Mucosa of descending colon (tissue), 3 donors: ENCODE measurements around the gene GRM4. TPM values are rescaled to one million over a fixed set of nuclear protein-coding genes. Genes with fewer than 3 reads are reported as not detected.
A peak's percentile ranks its signal among the peaks of the same experiment; 100 is the strongest.

Source experiments
- ATAC-seq: fragments of 200-7000 bp; cut with Tn5 transposase; one replicate; pipeline ENCODE4 v1.9.1; 2020; ENCODE audit warnings: mild to moderate bottlenecking, moderate library complexity
- DNase-seq, 3 donors: peaks; one replicate each; pipeline ENCODE4 v3.0.0-alpha.2; 2020
- H3K36me3 ChIP-seq: fragments of 200-600 bp; one replicate; pipeline ENCODE4 v1.8.0; 2021; ENCODE audit warnings: low read depth, mild to moderate bottlenecking
- H3K4me1 ChIP-seq: fragments of 200-600 bp; one replicate; pipeline ENCODE4 v1.8.0; 2021; ENCODE audit warnings: low read depth, mild to moderate bottlenecking
- H3K4me3 ChIP-seq: fragments of 200-600 bp; one replicate; pipeline ENCODE4 v1.8.0; 2021; ENCODE audit warnings: mild to moderate bottlenecking
- H3K9me3 ChIP-seq: fragments of 200-600 bp; one replicate; pipeline ENCODE4 v1.8.0; 2021; ENCODE audit warnings: mild to moderate bottlenecking
- intact Hi-C, 2 donors: fragments of 100-400 bp; cut with DNase I in 1 of 2; cut with micrococcal nuclease in 1 of 2; formaldehyde crosslinking; loops; one replicate each; pipeline versions ENCODE4 v1.11.0 to v1.11.1; 2022; cut with DNase I, micrococcal nuclease
- total RNA-seq, 3 donors: library from RNA; stranded (reverse); fragmentation: NEBNext Ultra II Directional in 2 of 3; extraction: Animal tissue kit (Norgen Biotek cat#: 25700) in 2 of 3; gene quantifications; one replicate each; pipeline versions ENCODE4 v1.2.1 to v1.2.4, GENCODE V29; 2021 to 2023
- TF ChIP-seq, protein P1 (sequence below): fragments of 200-600 bp; IDR thresholded peaks from one replicate; pipeline ENCODE4 v1.8.0; 2022; ENCODE audit warnings: antibody characterized with exemption, mild to moderate bottlenecking
- donor health status: DM: no; HTN: no; CAD: no; lungs with moderate emphysema.
- donor health status: DM: no; HTN: no; CAD: no.
- donor health status: DM: no; HTN: yes; CAD: no.

Gene GRM4
- total RNA-seq, 3 donors from 2014 or later = 0.22 to 0.25 TPM; not detected in 1

DNA sequence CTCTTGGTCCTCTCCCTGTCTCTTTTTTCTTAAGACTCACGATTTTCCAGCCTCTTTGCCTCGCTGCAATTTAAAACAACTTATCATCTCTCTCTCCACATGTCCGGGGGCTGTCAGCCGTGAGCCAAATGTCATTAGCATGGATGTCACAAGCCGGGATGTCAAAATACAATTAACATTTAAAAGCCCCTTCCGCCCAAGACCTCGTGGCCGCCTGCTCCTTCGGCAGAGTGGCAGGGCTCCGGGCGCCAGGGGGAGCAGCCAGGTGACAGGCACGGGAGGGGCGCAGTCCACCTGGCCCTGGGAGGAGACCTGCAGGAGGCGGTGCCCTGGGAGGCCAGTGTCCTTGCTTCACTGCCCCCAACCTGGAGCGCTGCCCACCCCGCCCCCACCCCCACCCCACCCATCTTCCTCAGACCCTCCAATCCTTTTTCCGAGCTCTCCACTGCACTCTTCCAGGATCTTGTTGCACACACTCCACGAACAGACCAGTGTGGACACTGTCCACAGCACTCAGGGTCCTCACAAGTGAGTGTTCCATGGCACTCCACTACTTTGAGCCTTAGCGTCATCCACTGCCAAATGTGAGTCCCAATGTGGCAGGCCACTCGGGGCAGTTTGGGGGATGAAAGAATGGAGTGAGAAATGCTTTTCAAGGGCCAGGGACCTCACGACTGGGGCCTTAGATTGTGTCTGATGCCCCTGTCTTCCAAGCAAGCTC is 5.6 kb upstream of the GRM4 start:
- Histone ChIP-seq H3K4me3 (no peak overlapping the region), H3K9me3 (no peaks in the 10 kb centered on the region), H3K36me3 (no peaks in the 10 kb centered on the region), H3K4me1 (peaks cover 8% of the 10 kb centered on the region)
- TF ChIP-seq, protein P1, sequence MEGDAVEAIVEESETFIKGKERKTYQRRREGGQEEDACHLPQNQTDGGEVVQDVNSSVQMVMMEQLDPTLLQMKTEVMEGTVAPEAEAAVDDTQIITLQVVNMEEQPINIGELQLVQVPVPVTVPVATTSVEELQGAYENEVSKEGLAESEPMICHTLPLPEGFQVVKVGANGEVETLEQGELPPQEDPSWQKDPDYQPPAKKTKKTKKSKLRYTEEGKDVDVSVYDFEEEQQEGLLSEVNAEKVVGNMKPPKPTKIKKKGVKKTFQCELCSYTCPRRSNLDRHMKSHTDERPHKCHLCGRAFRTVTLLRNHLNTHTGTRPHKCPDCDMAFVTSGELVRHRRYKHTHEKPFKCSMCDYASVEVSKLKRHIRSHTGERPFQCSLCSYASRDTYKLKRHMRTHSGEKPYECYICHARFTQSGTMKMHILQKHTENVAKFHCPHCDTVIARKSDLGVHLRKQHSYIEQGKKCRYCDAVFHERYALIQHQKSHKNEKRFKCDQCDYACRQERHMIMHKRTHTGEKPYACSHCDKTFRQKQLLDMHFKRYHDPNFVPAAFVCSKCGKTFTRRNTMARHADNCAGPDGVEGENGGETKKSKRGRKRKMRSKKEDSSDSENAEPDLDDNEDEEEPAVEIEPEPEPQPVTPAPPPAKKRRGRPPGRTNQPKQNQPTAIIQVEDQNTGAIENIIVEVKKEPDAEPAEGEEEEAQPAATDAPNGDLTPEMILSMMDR = no peak
- no peak for DNase-seq
- ATAC-seq = no peak
- intact Hi-C loops = loop anchor here (5.0 to 10.0 kb wide), 3 partner anchors 97 to 387 kb away; no protein-coding TSS in a partner anchor

DNA sequence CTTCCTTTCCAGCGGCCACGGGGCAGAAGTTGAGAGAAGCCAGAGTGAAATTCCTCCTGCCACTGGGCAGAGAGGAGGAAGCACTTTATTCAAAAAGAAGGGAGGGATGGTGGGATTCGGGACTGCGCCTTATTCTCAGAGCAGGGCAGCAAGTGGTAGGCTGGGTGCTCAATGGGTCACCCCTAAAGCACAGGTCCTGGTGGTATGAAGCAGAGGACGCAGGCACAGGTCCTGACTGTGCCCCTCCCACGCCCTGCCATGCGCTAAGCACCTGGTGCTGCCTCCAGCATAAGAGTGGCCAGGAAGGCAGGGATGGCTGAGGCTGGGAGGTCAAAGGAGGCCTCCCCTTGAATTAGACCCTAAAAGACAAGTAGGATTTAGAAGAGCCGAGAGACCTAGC is 4.9 kb upstream of the GRM4 start:
- intact Hi-C loops = loop anchor here (5.0 to 10.0 kb wide), 3 partner anchors 96 to 386 kb away; no protein-coding TSS in a partner anchor

DNA sequence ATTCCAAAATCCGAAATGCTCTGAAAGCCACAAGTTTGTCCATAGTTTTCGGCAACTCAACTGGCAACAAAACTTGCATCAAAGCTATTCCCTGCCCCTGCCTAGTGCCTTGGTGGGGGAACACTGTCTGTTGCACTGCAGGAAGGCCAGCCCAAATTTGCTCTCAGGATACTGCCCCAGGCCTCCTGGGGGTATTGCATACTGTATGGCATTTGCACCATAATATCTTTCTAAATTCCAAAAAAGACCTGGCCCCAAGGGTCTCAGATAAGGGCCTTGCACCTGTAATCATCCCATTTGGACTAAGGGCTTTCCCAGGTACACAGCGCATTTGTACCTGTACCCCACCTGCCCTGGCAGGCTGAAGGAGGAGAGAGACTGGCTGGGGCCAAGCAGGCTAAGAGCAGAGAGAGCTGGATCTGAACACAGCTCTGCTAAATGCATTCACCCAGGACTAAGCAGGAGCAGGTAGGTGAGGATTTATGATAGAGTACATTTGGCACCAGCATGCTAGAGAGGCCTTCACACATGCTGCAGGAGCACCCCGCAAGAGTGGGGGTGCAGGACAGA is 4.0 kb upstream of the GRM4 start:
- Histone ChIP-seq H3K4me3 (no peak overlapping the region), H3K36me3 (no peaks in the 10 kb centered on the region), H3K4me1 (peaks cover 12% of the 10 kb centered on the region), H3K9me3 (no peaks in the 10 kb centered on the region)
- ATAC-seq (no peak), DNase-seq (peak in 1 of 3 donors; percentile 5)
- TF ChIP-seq, protein P1 = no peak
- intact Hi-C loops = loop anchor here (5.0 to 10.0 kb wide), 3 partner anchors 95 to 385 kb away; no protein-coding TSS in a partner anchor

More for the DNA sequence above, 4.9 kb upstream of the GRM4 start:
- H3K4me1 ChIP-seq = peaks cover 8% of the 10 kb centered on the region
- no peaks in the 10 kb centered on the region for H3K36me3 ChIP-seq
- no peak for ATAC-seq
- H3K4me3 ChIP-seq = no peak overlapping the region
- DNase-seq = no peak
- TF ChIP-seq, protein P1 = no peak
- no peaks in the 10 kb centered on the region for H3K9me3 ChIP-seq

DNA sequence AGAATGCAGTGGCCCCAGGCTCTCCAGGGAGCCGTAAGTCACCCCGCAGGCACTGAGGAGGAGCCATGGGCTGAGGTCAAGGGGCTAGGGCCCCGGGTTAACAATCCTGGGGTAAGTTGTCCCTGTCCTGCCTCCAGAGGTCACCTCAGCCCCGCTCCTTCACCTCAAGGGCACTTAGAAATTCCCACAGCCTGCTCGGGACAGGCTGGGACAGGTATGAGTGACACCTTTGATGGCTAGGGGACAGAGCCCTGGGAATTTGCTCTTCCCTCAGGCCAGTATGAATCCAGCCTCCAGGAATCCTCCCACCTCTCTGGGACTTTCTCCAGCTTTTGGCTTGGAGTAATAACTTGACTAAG is 3.5 kb upstream of the GRM4 start:
- intact Hi-C loops = no loop called here
- no peaks in the 10 kb centered on the region for H3K36me3 ChIP-seq
- no peak overlapping the region for H3K4me3 ChIP-seq
- TF ChIP-seq, protein P1 = no peak
- peaks cover 12% of the 10 kb centered on the region for H3K4me1 ChIP-seq
- H3K9me3 ChIP-seq = no peaks in the 10 kb centered on the region
- DNase-seq (peak in 1 of 3 donors; percentile 22), ATAC-seq (no peak)

DNA sequence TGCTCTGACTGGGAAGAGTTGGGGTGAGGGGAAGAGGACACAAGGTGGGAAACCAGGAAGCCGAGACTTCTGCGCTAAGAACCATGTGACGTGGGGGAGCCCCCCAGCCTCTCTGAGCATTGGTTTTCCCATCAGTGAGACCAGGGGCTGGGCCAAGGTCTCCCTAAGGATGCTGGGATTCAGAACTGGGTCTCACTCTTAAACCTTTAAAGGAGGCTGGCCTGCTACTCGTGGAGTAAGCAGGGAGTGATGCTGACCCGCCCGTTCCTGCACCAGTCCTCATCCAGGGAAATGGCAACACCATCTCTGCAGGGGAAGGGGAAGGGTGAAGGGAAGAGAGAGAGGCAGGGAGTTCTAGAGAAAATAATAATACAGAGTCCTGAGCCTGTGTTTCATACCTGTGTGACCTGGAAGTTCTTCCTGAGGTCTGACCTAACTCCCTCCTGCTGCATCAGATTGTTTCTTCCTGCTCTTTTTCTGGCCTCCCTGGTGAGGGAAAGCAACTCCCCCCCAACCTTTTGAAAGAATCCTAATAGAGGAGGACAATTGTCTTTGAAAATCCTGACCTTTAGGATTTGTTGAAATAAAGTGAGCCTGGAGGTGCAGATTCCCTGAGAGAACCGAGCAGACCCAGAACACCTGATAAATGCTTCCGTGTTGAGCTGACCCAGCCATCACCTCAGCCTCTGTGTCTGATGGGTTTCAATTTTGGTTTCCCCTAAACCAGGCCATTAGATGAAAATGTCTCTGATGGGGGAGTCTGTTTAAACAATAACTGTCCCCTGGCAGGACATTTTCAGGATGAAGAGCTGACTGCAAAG is 3.0 kb upstream of the GRM4 start:
- intact Hi-C loops = no loop called here

More for the DNA sequence above, 3.0 kb upstream of the GRM4 start:
- peaks cover 16% of the 10 kb centered on the region for H3K4me1 ChIP-seq
- H3K9me3 ChIP-seq = no peaks in the 10 kb centered on the region
- H3K36me3 ChIP-seq = no peaks in the 10 kb centered on the region
- DNase-seq (peak in 1 of 3 donors; percentile 11), ATAC-seq (no peak)
- H3K4me3 ChIP-seq = no peak overlapping the region
- TF ChIP-seq, protein P1 = no peak
